ENCODE data around the gene TENT4A.

GRCh38 chr5:6746244-6746643 lies 33.0 kb downstream of the TENT4A start:
- no peak for TF ChIP-seq POLR2AphosphoS5 (IDR thresholded peaks at IDR 0.05)
- no peak for TF ChIP-seq CTCF (IDR thresholded peaks at IDR 0.05)
- no peak for TF ChIP-seq EP300 (IDR thresholded peaks at IDR 0.05)
- TF ChIP-seq POLR2A (IDR thresholded peaks at IDR 0.05; ENCODE audit: low read depth) = no peak
